HG03066 (cell line): Measurements from ENCODE around the gene KRTAP5-3.
A peak's percentile ranks its signal among the peaks of the same experiment; 100 is the strongest.
"Not testable (repeated sequence)": the region's sequence is repeated elsewhere in the genome, so short reads cannot be mapped to it uniquely, and the experiment has no call there.

ENCODE experiments used
- ATAC-seq: cut with Tn5 transposase; IDR thresholded peaks from one replicate; pipeline ENCODE4 v1.9.1; 2021; ENCODE audit warnings: low read depth; ENCODE audit not compliant: unreplicated experiment

Gene KRTAP5-3

DNA sequence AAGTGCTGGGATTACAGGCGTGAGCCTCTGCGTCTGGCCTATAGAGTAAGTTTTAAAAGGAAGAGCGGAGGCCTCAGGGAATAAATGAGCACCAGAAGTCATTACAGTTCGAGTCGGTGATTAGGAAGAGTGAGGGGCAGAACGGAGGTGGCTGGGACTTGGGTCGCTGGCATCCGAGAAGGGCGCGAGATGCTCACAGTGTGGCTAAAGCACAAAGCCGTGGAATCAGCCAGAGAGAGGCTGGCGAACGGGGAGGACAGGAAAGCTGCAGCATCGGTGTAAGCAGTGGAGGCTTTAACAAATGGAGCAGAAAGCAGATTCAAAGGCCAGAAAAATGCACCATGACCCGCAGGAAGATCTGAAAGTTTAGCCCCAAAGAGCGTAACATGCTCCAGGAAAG is 16.4 kb upstream of the KRTAP5-3 start:
- ATAC-seq, result no peak

GRCh38 chr11:1623716-1624115 is 15.5 kb upstream of the KRTAP5-3 start:
- no peak for ATAC-seq

- ATAC-seq, result no peak
Measured at GRCh38 chr11:1622086-1622485, 13.8 kb upstream of the KRTAP5-3 start, which contains the start of gene KRTAP5-4. KRTAP5-4 (minus strand) TSS chr11:1622138; CDS start chr11:1622093, 45 bp downstream.

- no peak for ATAC-seq
Measured at GRCh38 chr11:1619449-1619848, 11.2 kb upstream of the KRTAP5-3 start.

DNA sequence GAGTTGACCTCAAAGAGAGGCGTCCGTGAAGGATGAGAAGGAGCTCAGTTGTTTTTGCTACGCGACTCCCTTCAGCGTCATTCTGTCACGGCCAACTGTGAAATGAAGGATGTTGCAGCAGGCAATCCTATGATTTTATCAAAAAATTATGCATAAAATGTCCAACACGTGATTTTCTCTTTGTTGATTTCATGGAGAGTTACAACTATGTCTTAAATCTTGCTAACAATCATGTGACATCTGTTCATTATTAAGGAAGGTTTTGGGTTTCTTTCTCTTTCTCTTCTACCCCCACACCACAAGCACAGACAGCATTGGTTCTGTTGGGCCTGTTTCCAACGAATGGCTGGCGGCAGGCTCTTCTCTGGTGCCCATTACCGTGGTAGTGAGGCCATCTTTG is 10.0 kb upstream of the KRTAP5-3 start:
- no peak for ATAC-seq

- not testable (repeated sequence) for ATAC-seq
Measured at GRCh38 chr11:1607901-1608300, 362 bp downstream of the KRTAP5-3 start.

DNA sequence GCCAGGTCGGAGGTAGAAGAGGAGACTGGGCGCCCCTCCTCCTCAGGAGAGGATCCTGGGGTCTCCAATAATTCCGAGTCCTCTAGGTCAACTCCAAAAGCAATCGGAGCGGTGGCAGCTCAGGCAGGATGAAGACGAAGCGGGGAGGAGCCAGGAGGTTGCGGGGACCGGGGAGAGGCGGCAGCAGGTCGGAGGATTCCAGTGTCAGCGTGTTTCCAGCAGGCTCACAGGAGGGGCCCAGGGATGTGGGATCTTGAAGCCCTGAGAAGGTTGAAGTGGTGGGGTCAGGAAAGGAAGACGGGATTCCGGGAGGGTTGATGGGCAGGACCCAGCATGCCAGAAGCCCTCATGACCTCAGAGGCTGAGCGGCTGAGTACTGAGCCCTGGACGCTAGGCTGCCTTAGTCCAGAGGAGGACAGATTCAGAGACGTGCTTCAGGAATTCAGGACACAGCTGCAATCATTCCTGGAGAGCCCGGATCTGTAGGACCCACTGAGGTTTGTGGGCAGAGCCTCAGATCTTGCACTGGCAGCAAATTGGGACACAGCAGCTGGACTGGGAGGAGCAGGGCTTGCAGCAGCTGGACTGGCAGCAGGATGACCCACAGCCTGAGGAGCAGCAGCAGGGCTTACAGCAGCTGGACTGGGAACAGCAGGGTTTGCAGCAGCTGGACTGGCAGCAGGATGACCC is 962 bp downstream of the KRTAP5-3 start:
- not testable (repeated sequence) for ATAC-seq

GRCh38 chr11:1605923-1606322 is 2.3 kb downstream of the KRTAP5-3 start:
- ATAC-seq, result peak; percentile 90

- ATAC-seq, result no peak
Measured at GRCh38 chr11:1604711-1605110, 3.6 kb downstream of the KRTAP5-3 start.

DNA sequence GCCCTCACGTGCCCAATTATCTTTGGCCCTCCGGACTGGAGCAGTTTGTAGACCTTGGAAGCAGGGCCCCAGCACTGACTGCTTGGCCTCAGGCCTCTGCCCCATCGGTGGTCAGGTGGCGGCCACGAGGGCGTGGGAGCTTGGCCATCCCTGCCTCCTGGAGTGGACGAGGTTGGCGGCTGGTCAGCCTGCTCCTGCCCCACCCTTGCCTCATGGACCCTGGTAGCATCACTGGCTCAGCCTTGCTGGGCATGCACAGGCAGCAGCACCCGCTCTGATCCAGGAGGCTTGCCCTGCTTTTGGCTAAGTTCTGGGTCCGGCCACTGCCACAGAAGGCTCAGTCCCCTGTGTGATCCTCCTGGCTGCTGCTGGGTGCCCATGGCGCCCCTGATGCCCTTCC is 4.1 kb downstream of the KRTAP5-3 start:
- ATAC-seq, result no peak

GRCh38 chr11:1603629-1604028 is 4.6 kb downstream of the KRTAP5-3 start:
- ATAC-seq, result no peak

DNA sequence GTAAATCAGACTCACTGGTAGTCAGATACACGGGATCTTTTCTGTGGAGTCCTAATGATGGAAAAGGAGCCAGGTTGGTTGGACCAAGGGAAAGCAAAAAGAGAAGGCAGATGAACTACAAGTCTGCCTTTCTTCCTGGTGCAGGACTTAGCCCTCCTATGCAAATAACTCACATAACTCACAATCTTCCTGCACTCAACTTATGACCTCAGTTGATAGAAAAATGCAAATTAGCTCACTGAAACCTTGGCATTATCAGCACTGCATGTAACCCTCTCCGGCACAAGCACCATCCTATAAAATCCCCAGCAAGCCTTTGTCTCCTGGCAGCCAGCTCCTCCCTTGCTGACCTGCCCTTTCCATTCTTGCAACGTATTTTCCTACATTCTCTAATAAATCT is 6.6 kb downstream of the KRTAP5-3 start:
- ATAC-seq, result not testable (repeated sequence)

- ATAC-seq, result no peak
Measured at GRCh38 chr11:1600626-1601025, 7.6 kb downstream of the KRTAP5-3 start.

- no peak for ATAC-seq
Measured at GRCh38 chr11:1598816-1599215, 9.4 kb downstream of the KRTAP5-3 start.

GRCh38 chr11:1598406-1598805 is 9.9 kb downstream of the KRTAP5-3 start:
- not testable (repeated sequence) for ATAC-seq

- ATAC-seq, result no peak
Measured at GRCh38 chr11:1597994-1598380, 10.3 kb downstream of the KRTAP5-3 start, which contains the start of gene KRTAP5-2. KRTAP5-2 (minus strand) TSS chr11:1598294; CDS start chr11:1598250, 44 bp downstream.

- ATAC-seq, result no peak
Measured at GRCh38 chr11:1597331-1597993, 10.8 kb downstream of the KRTAP5-3 start.

DNA sequence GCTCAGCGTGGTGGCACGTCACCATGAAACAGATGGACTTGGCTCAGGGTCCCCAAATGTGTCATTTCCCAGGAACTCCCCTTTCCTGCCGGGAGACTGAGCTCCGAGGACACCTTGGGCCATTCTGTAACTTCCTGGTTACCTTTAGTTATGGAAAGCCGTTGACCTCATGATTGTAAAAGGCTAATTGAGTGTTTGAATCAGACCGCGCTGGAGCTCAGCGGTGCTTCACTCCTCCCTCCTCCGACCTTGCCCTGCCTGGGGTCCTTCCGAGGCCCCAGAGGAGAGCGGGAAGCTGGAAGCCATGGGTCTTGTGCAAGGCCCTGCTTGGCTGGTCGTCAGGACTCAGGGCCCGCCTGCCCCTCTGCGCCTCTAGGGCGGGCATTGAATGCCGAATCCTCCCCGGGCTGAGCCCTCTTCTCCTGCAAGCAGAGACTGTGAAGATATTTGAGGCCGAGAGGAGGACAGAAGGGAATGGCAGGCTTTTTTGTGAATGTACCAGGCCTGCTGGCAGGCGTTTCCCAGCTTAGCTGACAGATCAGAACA is 11.6 kb downstream of the KRTAP5-3 start:
- ATAC-seq, result not testable (repeated sequence)

- not testable (repeated sequence) for ATAC-seq
Measured at GRCh38 chr11:1595994-1596575, 12.2 kb downstream of the KRTAP5-3 start.

DNA sequence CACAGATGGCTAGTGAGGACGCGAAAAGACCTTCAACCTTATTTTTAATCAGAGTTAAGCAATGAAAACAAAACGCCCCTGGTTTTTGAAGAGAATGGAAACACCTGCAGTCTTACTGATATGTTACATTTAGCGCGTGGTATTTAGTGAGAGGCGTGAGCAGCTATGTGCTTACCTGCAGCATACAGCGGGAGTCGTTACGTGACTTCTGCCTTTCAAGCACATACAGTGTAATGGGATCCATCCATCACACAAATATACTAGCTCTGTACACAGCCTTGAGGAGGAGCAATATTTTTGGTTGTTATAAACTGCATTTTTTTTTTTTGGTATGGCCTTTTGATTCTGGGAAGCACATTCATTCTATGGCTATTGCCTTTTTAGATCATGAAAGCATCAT is 15.6 kb downstream of the KRTAP5-3 start:
- ATAC-seq, result no peak

- no peak for ATAC-seq
Measured at GRCh38 chr11:1589996-1590395, 18.3 kb downstream of the KRTAP5-3 start.
